HG02678 (cell line): ENCODE results near the gene ATXN10.

Source experiments
- ATAC-seq: cut with Tn5 transposase; IDR thresholded peaks from one replicate; pipeline ENCODE4 v1.9.1; 2021; ENCODE audit warnings: mild to moderate bottlenecking, moderate library complexity; ENCODE audit not compliant: unreplicated experiment

The ATXN10 gene

DNA sequence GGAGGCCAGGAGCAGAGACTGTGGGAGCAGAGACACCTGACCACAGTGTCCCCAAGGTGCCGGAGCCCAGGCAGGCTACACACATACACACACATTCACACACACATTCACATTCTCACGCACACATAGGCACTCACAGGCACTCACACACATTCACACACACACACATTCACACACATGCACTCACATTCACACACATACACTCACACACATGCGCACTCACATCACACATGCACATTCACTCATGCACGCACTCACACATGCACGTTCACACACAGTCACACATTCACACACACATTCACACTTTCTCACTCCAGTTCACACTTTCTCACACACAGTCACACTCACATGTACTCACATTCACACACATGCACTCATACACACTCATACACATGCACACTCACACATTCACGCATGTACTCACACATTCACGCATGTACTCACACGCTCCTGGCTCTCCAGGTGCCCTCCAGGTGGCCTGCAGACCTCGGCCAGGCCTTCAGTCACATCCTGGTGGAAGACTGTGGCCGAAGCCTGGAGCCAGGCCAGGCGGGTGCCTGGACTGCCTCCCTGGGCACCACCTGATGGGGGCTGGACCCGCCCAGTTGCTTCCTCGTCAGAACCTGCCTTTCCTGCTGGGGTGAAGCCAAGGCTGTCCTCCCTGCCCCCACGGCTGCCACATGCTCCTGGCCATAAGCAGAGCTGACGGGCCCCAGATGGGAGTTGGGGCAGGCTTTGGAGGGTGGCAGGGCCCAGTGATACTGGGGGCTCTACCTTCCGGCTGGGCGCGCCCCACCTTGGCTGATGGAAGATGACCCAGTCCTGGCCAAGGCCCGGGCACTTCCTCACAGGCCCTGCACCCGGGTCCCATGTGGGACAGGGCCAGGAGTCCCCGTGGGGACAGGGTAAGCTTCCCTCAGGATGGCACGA lies 215.8 kb downstream of the ATXN10 start:
- ATAC-seq: no peak

DNA sequence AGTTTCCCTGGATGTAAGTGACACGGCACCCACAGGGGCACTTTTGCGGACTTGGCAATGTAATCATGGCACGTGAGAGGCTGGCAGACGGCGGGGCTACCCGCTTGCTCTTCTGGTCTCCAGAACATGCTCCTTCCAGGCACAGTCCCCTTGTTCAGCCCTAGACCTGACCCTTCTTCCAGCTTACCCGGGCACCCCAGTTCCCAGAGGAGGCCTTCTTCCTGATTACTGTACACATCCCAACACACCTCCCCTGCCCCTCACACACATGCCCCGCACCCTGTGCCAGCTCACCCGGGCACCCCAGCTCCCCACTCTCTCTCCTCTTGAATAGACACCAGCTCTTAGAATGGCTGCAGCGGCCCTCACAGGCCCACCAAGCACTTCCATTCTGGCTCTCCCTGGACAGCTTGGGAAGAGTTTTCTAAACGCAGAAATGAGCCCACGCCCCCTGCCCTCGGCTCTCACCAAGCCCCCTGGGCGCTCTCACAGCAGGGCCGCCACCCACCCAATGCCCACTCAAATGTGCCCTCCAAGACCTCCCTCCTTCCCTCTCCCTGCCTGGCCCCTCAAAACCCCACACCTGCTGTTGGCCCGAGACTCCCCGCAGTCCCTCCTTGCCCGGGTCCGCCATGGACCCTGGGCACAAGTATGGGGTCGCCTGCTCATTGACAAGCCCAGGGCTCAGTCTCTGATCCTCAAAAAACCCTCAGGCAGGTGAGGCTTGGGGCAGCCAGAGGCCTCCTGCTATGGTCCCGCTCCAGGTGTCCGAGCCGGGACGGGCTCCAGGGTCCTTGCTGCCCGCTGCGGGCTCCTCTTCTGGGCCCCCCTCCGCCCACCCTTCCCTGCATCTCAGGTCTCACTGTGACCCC lies 216.8 kb downstream of the ATXN10 start:
- no peak for ATAC-seq

DNA sequence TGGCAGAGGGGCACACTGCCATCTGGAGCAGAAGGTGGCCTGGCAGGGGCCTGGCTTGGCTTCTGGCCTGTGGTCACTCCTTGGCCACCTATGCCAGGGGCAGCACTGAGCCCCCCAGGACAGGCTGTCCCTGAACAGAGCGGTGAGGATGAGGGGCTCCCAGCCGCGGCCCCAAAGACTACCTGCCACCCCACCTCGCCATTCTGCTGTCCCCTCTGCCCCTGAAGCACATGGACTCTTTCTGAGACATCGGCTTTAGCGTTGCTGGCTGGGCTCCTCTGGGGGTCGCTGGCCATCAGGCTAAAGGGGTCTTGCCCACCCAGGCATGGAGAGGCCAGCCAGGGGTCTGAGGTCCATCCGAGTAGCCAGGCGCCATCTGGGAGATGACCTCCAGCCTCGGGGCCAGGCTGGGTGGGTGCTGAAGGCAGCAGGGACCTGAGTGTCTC lies 217.5 kb downstream of the ATXN10 start:
- no peak for ATAC-seq

DNA sequence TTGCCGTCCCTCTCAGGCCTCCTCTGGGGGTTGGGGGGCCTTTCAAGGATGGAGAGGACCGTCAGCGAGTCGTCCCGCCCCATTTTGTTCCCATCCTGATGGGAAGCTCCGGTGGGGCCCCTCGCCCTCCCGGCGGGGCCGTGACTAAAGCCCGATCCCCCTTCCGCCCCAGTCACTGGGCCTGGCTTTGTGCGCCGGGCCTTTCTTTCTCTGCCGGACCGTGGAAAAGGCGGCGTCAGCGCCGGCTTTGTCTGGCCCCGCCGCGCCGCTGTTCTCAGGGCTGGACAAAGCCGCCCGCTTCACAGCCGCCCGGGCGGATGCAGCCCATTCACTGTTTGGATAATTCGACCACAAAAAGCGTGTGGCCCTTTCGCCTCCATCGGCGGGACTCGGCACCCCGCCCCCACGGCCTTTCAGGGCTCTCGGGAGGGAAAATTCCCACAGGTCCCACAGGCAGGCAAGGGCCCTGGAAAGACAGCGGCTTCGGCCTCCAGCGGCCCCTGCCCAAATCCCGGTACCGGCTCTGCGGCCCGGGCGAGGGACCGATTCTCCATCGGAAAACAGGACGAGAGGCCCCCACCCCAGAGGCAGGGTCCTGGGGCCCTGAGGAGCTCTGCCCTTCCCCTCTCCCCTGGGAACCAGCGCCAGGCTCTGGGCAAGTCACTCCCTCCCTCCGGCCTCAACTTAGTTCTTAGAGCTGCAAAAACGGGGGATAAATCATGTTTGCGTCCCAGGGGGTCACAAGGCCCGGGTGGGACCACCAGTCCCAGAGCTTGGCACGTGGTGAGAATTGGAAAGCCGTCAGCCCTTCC lies 218.1 kb downstream of the ATXN10 start:
- no peak for ATAC-seq

DNA sequence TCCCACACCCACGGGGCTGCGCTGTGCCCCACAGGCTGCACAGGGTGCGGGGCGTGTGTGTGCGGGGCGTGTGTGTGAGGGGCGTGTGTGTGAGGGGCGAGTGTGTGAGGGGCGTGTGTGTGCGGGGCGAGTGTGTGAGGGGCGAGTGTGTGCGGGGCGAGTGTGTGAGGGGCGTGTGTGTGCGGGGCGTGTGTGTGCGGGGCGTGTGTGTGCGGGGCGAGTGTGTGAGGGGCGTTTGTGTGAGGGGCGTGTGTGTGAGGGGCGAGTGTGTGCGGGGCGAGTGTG lies 218.7 kb downstream of the ATXN10 start:
- no peak for ATAC-seq

DNA sequence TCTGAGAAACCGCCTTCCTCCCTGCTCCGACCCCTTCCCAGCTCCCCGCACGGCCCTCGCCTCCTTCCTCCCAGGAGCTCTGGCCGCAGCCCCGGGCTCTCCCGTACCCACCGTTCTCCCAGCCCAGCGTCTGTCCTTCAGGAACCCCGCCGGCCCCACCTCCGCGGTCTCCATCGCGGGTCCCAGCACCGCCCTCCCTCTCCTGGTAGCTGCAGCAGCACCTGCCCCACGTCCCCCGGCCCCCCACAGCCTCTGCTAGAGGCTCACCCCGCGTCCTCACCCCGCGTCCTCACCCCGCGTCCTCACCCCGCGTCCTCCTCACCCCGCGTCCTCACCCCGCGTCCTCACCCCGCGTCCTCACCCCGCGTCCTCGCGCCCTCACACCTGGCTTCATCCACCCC lies 219.4 kb downstream of the ATXN10 start:
- no peak for ATAC-seq

DNA sequence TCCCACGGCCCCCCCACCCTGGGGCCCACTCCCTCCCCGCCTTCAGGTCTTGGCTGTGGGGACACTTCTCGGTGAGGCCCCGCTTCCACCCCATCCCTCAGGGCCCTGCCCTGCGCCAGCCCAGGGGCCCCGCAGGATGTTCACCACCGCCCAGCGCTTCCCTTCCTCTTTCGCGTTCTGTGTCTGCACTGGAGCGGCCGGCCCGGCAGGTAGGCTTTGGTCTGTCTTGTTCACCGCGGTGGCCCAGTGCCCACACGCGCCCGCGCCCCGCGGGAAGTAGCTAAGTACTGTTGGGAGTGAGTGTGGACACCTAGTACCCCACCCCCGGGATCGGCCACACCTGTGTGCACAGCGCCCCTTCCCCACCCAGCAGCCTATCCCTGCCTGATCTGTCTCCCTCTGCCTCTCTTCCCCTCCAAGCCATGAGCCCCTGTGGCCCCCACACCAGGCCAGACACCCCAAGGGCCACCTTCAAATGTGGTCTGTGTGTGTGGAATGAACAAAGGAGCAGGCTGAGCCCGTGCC lies 219.9 kb downstream of the ATXN10 start:
- no peak for ATAC-seq

DNA sequence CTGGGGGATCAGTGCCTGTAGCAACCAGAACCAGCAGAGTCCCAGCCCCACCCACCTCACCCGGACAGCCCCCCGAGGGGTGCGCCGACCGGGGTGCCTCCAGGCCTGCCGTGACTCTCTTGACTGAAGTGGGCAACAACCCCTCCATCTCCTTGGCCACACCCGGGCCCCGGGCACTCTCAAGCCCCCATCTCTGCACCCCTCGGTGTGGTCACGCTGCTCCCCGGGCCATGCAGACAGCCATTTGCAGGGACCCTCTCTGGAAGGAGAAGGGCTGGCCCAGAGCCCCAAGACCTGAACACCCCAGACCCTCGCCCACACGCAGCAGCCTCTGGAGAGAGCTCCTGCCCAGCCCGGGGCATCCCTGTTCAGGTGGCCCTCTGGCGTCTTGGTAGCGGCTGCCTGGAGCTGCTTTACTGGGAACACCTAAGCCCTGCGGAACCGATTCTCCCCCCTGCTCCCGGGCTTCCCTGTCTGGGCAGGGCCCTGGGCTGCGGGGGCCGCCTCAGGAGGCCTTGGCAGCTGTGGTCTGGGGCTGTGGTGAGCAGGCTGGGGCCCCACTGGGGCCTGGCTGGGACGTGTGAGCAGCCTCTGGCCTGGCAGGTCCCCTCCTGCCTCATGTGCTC lies 220.5 kb downstream of the ATXN10 start:
- no peak for ATAC-seq

DNA sequence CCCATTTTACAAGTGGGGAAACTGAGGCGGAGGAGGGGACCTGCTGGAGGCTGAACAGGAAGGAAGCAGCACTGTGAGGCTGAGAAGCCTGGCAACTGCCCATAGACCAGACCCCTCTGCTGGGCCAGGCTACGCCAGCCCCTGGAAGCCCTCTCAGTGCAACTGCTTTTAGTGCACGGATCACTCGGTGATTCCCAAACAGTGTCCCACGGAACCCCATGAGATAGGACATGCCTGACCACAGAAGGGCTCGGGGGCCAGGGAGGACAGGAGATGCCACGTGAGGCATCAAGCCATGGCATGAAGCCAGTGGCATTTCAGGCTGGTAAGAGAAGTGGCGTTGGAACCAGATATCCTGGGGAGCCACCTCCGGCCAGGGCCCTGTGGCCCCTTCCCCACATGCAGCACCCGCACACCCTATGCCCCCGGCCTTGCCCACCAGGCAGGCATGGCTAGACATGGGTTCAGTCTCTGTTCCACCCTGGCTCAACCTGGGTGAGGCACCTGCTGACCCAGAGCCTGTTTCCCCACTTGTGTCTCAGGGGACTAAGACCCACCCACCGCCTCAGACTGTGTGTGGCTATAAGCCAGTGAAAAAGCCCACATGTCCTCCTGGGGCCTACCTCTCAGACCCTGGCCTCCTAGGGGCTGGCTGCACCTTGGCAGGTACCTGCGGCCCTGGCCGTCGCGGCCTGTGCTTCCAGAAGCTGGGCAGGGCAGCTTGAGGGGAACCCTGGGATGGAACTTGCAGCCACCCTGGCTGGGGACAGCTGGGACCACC lies 221.2 kb downstream of the ATXN10 start:
- ATAC-seq: no peak

DNA sequence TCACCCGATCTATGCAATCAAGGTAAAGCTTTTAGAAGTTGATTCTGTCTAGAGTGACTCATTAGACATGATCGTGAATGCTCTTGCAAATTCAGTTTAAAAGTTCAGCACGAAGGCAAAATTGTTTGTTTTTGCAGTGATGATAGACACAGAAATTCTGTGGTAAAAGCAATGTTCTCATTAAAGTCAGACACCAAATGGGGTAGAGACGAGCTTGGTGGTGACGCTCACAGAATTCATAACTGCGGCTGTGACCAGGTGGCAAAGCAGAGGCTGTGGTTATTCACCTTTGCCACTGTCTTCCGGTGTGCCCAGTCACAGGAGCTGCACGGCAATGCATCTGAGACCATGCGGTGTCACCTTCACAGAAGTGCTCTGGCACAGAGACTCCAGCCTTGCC lies 221.9 kb downstream of the ATXN10 start:
- no peak for ATAC-seq
